ENCODE results near the gene GALNT9.

The GALNT9 gene

GRCh38 chr12:132325733-132326130, 3.7 kb downstream of the GALNT9 start:
- DNase-seq (ENCODE audit: low spot score): no peak

GRCh38 chr12:132324841-132325732, 4.3 kb downstream of the GALNT9 start:
- DNase-seq (ENCODE audit: low spot score): no peak

GRCh38 chr12:132324173-132324572, 5.2 kb downstream of the GALNT9 start:
- no peak for DNase-seq (ENCODE audit: low spot score)

- no peak for DNase-seq (ENCODE audit: low spot score)
Measured at GRCh38 chr12:132323171-132324010, 6.0 kb downstream of the GALNT9 start.

- DNase-seq (ENCODE audit: low spot score): no peak
Measured at GRCh38 chr12:132322206-132323132, 6.9 kb downstream of the GALNT9 start.

GRCh38 chr12:132321321-132322118, 7.9 kb downstream of the GALNT9 start:
- no peak for DNase-seq (ENCODE audit: low spot score)

- DNase-seq (ENCODE audit: low spot score): no peak
Measured at GRCh38 chr12:132320767-132321211, 8.6 kb downstream of the GALNT9 start.

- no peak for DNase-seq (ENCODE audit: low spot score)
Measured at GRCh38 chr12:132319991-132320570, 9.3 kb downstream of the GALNT9 start.

GRCh38 chr12:132319359-132319950, 9.9 kb downstream of the GALNT9 start:
- no peak for DNase-seq (ENCODE audit: low spot score)

- no peak for DNase-seq (ENCODE audit: low spot score)
Measured at GRCh38 chr12:132318618-132319033, 10.8 kb downstream of the GALNT9 start.

- DNase-seq (ENCODE audit: low spot score): no peak
Measured at GRCh38 chr12:132318135-132318534, 11.3 kb downstream of the GALNT9 start.

- no peak for DNase-seq (ENCODE audit: low spot score)
Measured at GRCh38 chr12:132317233-132317938, 12.0 kb downstream of the GALNT9 start.

GRCh38 chr12:132316497-132317232, 12.7 kb downstream of the GALNT9 start:
- DNase-seq (ENCODE audit: low spot score): no peak

GRCh38 chr12:132315951-132316350, 13.4 kb downstream of the GALNT9 start:
- no peak for DNase-seq (ENCODE audit: low spot score)

- no peak for DNase-seq (ENCODE audit: low spot score)
Measured at GRCh38 chr12:132315507-132315906, 13.9 kb downstream of the GALNT9 start.

- DNase-seq (ENCODE audit: low spot score): no peak
Measured at GRCh38 chr12:132314516-132315233, 14.7 kb downstream of the GALNT9 start.

- no peak for DNase-seq (ENCODE audit: low spot score)
Measured at GRCh38 chr12:132314035-132314434, 15.4 kb downstream of the GALNT9 start.

GRCh38 chr12:132313182-132313581, 16.2 kb downstream of the GALNT9 start:
- no peak for DNase-seq (ENCODE audit: low spot score)

Data from AG08396 (cell line).